Endothelial cell of umbilical vein (primary cell): ENCODE results near the gene SLC35A4. TPM values are rescaled to one million over a fixed set of nuclear protein-coding genes. Genes with fewer than 3 reads are reported as not detected.

ENCODE experiments used
- BruUV-seq: library from RNA; stranded (reverse); fragments of 400-500 nt; replicated peaks from 2 replicates; lab custom pipeline; 2021; lab: Mats Ljungman, UMichigan
- CTCF ChIA-PET: fragments of 300-600, 350-600 bp; sonication (Branson Sonifier 250); formaldehyde crosslinking; loops from one replicate; lab custom pipeline; 2021; ENCODE audit warnings: antibody characterized with exemption, inconsistent platforms; lab: Charles Lee
- POLR2A ChIA-PET: fragments of 300-600, 350-600 bp; sonication (Branson Sonifier 250); formaldehyde crosslinking; loops from one replicate; lab custom pipeline; 2021; ENCODE audit warnings: antibody characterized with exemption, inconsistent platforms; lab: Charles Lee
- DNase-seq: peaks from one replicate; pipeline ENCODE4 v3.0.0-alpha.2; 2011; ENCODE audit warnings: low read depth, low spot score
- FAIRE-seq: peaks from 2 replicates; lab custom pipeline; 2011; peaks lifted over from hg19 to GRCh38; lab: Jason Lieb, UNC
- H2AFZ ChIP-seq: 2 replicates; pipeline ENCODE4 v1.6.0; 2012; ENCODE audit warnings: low read depth, low read length, control low read depth, inconsistent platforms
- H3K27ac ChIP-seq: 2 replicates; pipeline ENCODE4 v1.5.1; 2011; ENCODE audit warnings: low read depth, mild to moderate bottlenecking, control low read depth, low read length, moderate library complexity; ENCODE audit not compliant: insufficient read depth
- H3K27me3 ChIP-seq, 2 experiments: 2 replicates each; pipeline versions ENCODE4 v1.6.0 to v1.6.1; 2011; ENCODE audit warnings: low read length in 2 of 2, mixed read lengths in 1 of 2; ENCODE audit not compliant: control insufficient read depth in 2 of 2, insufficient read depth in 2 of 2
- H3K36me3 ChIP-seq, 2 experiments: 2 replicates in 1 of 2; 3 replicates in 1 of 2; pipeline ENCODE4 v1.5.1; 2011; ENCODE audit warnings: low read length in 2 of 2, mild to moderate bottlenecking in 1 of 2, moderate library complexity in 1 of 2; ENCODE audit not compliant: control insufficient read depth in 2 of 2, insufficient read depth in 2 of 2; ENCODE audit errors: extremely low read depth in 1 of 2
- H3K4me1 ChIP-seq: 3 replicates; pipeline ENCODE4 v1.5.1; 2011; ENCODE audit warnings: mild to moderate bottlenecking, low read length; ENCODE audit not compliant: control insufficient read depth, insufficient read depth; ENCODE audit errors: extremely low read depth
- H3K4me2 ChIP-seq: 2 replicates; pipeline ENCODE4 v1.6.1; 2011; ENCODE audit warnings: low read length, control low read depth, mixed read lengths; ENCODE audit not compliant: insufficient read depth
- H3K4me3 ChIP-seq, 3 experiments: fragments of 200-600 bp in 1 of 3; sonication (generic), shearing (Covaris generic) in 1 of 3; replicated peaks in 1 of 3; 2 replicates each; pipeline ENCODE4 v1.5.1; 2011 to 2016; ENCODE audit warnings: control low read depth in 3 of 3, low read length in 3 of 3, mild to moderate bottlenecking in 2 of 3, inconsistent platforms in 1 of 3, low read depth in 1 of 3, moderate library complexity in 1 of 3; ENCODE audit not compliant: insufficient read depth in 1 of 3
- H3K79me2 ChIP-seq: 2 replicates; pipeline ENCODE4 v1.6.0; 2012; ENCODE audit warnings: low read length, inconsistent platforms; ENCODE audit not compliant: control insufficient read depth, insufficient read depth
- H3K9ac ChIP-seq: replicated peaks from 2 replicates; pipeline ENCODE3; 2011; ENCODE audit warnings: low read length, control low read depth; ENCODE audit not compliant: insufficient read depth; ENCODE audit errors: extremely low read depth
- H3K9me1 ChIP-seq: replicated peaks from 3 replicates; pipeline ENCODE4 v1.6.0; 2011; ENCODE audit warnings: mild to moderate bottlenecking, low read length; ENCODE audit not compliant: control insufficient read depth, insufficient read depth; ENCODE audit errors: extremely low read depth
- H3K9me3 ChIP-seq: replicated peaks from 2 replicates; pipeline ENCODE4 v1.5.1; 2012; ENCODE audit warnings: low read length, inconsistent platforms; ENCODE audit not compliant: control insufficient read depth, insufficient read depth
- H4K20me1 ChIP-seq: replicated peaks from 2 replicates; pipeline ENCODE3; 2011; ENCODE audit warnings: mild to moderate bottlenecking, low read length; ENCODE audit not compliant: control insufficient read depth, insufficient read depth; ENCODE audit errors: extremely low read depth
- CTCF ChIP-seq, 2 donors: IDR thresholded peaks; 1 replicate in 1 of 2; 2 replicates in 1 of 2; pipeline ENCODE4 v1.5.1; 2011; ENCODE audit warnings: low read length in 2 of 2, mild to moderate bottlenecking in 2 of 2, moderate library complexity in 2 of 2, control low read depth in 1 of 2, inconsistent platforms in 1 of 2, low read depth in 1 of 2; ENCODE audit not compliant: insufficient read depth in 1 of 2; ENCODE audit errors: extremely low read depth in 1 of 2
- EZH2 ChIP-seq: IDR thresholded peaks from 2 replicates; pipeline ENCODE4 v1.6.1; 2012; ENCODE audit warnings: borderline replicate concordance, low read depth, mild to moderate bottlenecking, moderate library complexity, low read length, inconsistent platforms; ENCODE audit not compliant: severe bottlenecking
- FOS ChIP-seq: IDR thresholded peaks from 2 replicates; pipeline ENCODE4 v1.6.1; 2011; ENCODE audit warnings: mild to moderate bottlenecking, low read length, moderate library complexity, borderline replicate concordance; ENCODE audit not compliant: insufficient read depth
- GATA2 ChIP-seq: IDR thresholded peaks from 2 replicates; pipeline ENCODE4 v1.7.0; 2011; ENCODE audit warnings: low read depth, mild to moderate bottlenecking, moderate library complexity, mixed read lengths, low read length; ENCODE audit not compliant: insufficient read length, insufficient read depth
- JUN ChIP-seq: IDR thresholded peaks from 2 replicates; pipeline ENCODE4 v1.6.1; 2011; ENCODE audit warnings: borderline replicate concordance, low read depth; ENCODE audit not compliant: insufficient read length, insufficient read depth
- MAX ChIP-seq: IDR thresholded peaks from 2 replicates; pipeline ENCODE4 v1.6.1; 2011; ENCODE audit not compliant: insufficient read depth, insufficient read length
- MYC ChIP-seq: IDR thresholded peaks from one replicate; pipeline ENCODE4 v1.6.1; 2011; ENCODE audit warnings: mild to moderate bottlenecking, low read depth, low read length
- POLR2A ChIP-seq: IDR thresholded peaks from 2 replicates; pipeline ENCODE4 v1.6.1; 2012; ENCODE audit warnings: low read depth, mild to moderate bottlenecking, control low read depth, low read length
- POLR2AphosphoS5 ChIP-seq: IDR thresholded peaks from 2 replicates; pipeline ENCODE4 v1.6.1; 2012; ENCODE audit warnings: low read depth, mild to moderate bottlenecking, control low read depth, low read length, moderate library complexity; ENCODE audit not compliant: insufficient read depth
- dilution Hi-C: fragments of 300-500 bp; cut with MboI; formaldehyde crosslinking; loops from one replicate; pipeline ENCODE4 v1.15.0; 2019; ENCODE audit warnings: low sequenced_read_pairs; ENCODE audit not compliant: extremely low pct_ligation_motif_present
- intact Hi-C: fragments of 100-400 bp; cut with micrococcal nuclease; formaldehyde crosslinking; loops from one replicate; pipeline ENCODE4 v1.10.0; 2022
- polyA plus RNA-seq, 4 experiments: library from polyadenylated mRNA; depleted of rRNA in 3 of 4; stranded (reverse) in 3 of 4; unstranded in 1 of 4; fragments of >200 nt; gene quantifications; 2 replicates each; pipeline versions ENCODE4 v1.2.1 to v1.2.3, GENCODE V29; 2011 to 2012; ENCODE audit warnings: missing spikeins in 1 of 4
- total RNA-seq: library from RNA; stranded (reverse); gene quantifications from 2 replicates; pipeline ENCODE4 v1.2.3, GENCODE V29; 2021

SLC35A4 gene
- total and polyA plus RNA-seq, 2 donors (not counting 3 experiments of a cell fraction or from before 2014, with no cell fraction given) = 65.6 to 118 TPM

- Histone ChIP-seq H3K9ac (no peak overlapping the region), H3K9me1 (no peaks in the 10 kb centered on the region), H3K4me1 (no peaks in the 10 kb centered on the region), H3K79me2 (no peaks in the 10 kb centered on the region), H3K9me3 (no peaks in the 10 kb centered on the region), H3K4me3 (no peak overlapping the region), H3K27me3 (no peaks in the 10 kb centered on the region), H3K27ac (no peak overlapping the region), H4K20me1 (no peaks in the 10 kb centered on the region), H3K36me3 (no peaks in the 10 kb centered on the region), H2AFZ (no peak overlapping the region), H3K4me2 (no peak overlapping the region)
- FAIRE-seq (no peak), DNase-seq (no peak)
- dilution Hi-C loops = no loop called here
- ChIA-PET CTCF (interaction anchor here (0.9 kb wide), 1 partner anchor 21 kb away, joined by 3 read pairs; no protein-coding TSS in a partner anchor), POLR2A (no interaction called here)
- BruUV-seq = no TSS peak
- no peak for TF ChIP-seq JUN
- no peak for TF ChIP-seq GATA2
- TF ChIP-seq CTCF (IDR thresholded peaks at IDR 0.05; ENCODE audit: extremely low read depth in 1 of 2, insufficient read depth in 1 of 2, low read depth in 1 of 2, low read length in 2 of 2) = no peak
- no peak for TF ChIP-seq EZH2
- TF ChIP-seq POLR2A = no peak
- TF ChIP-seq MAX = no peak
- TF ChIP-seq MYC = no peak
- TF ChIP-seq FOS = no peak
- no peak for TF ChIP-seq POLR2AphosphoS5
- intact Hi-C loops = no loop called here
These were observed 35.5 kb downstream of the SLC35A4 start for GRCh38 chr5:140600096-140600495.
